GM21360 (cell line): ENCODE measurements around the gene CLEC11A.
"Not testable (repeated sequence)": the region's sequence is repeated elsewhere in the genome, so short reads cannot be mapped to it uniquely, and the experiment has no call there.

Experiments used
- ATAC-seq: cut with Tn5 transposase; IDR thresholded peaks from one replicate; pipeline ENCODE4 v1.9.1; 2021; ENCODE audit warnings: mild to moderate bottlenecking, moderate library complexity; ENCODE audit not compliant: unreplicated experiment

The CLEC11A gene

GRCh38 chr19:50753879-50754278 lies 30.7 kb downstream of the CLEC11A start:
- ATAC-seq, result no peak

- ATAC-seq, result not testable (repeated sequence)
These were observed 33.1 kb downstream of the CLEC11A start for GRCh38 chr19:50756244-50756643.

- ATAC-seq, result not testable (repeated sequence)
These were observed 34.5 kb downstream of the CLEC11A start for GRCh38 chr19:50757624-50758023.

- not testable (repeated sequence) for ATAC-seq
These were observed 35.9 kb downstream of the CLEC11A start for GRCh38 chr19:50759076-50759475.

GRCh38 chr19:50759886-50760285 lies 36.7 kb downstream of the CLEC11A start:
- ATAC-seq, result no peak

- ATAC-seq, result not testable (repeated sequence)
These were observed 38.3 kb downstream of the CLEC11A start for GRCh38 chr19:50761501-50761900.

GRCh38 chr19:50763521-50763920 lies 40.4 kb downstream of the CLEC11A start:
- not testable (repeated sequence) for ATAC-seq

GRCh38 chr19:50764409-50764808 lies 41.2 kb downstream of the CLEC11A start:
- ATAC-seq, result no peak

GRCh38 chr19:50766746-50767145 lies 43.6 kb downstream of the CLEC11A start:
- ATAC-seq, result not testable (repeated sequence)

- not testable (repeated sequence) for ATAC-seq
These were observed 44.1 kb downstream of the CLEC11A start for GRCh38 chr19:50767263-50767662.

- ATAC-seq, result no peak
These were observed 45.1 kb downstream of the CLEC11A start for GRCh38 chr19:50768277-50768676.

GRCh38 chr19:50770164-50770563 lies 47.0 kb downstream of the CLEC11A start, which contains the start of gene GPR32:
GPR32 (plus strand) TSS chr19:50770464; CDS start chr19:50770601, 137 bp downstream.
- ATAC-seq, result not testable (repeated sequence)

GRCh38 chr19:50770888-50771287 lies 47.7 kb downstream of the CLEC11A start:
- ATAC-seq, result no peak

GRCh38 chr19:50772476-50772875 lies 49.3 kb downstream of the CLEC11A start:
- no peak for ATAC-seq

- ATAC-seq, result not testable (repeated sequence)
These were observed 49.7 kb downstream of the CLEC11A start for GRCh38 chr19:50772912-50773311.

- ATAC-seq, result not testable (repeated sequence)
These were observed 50.3 kb downstream of the CLEC11A start for GRCh38 chr19:50773454-50773853.
